SU-DHL-6 (cell line): ENCODE results near the gene TANGO6.

Source experiments
- EZH2phosphoT487 ChIP-seq: fragments of 200-600 bp; sonication (generic), shearing (Covaris generic); conservative IDR thresholded peaks from 2 replicates; pipeline ENCODE4 v1.6.1; 2018; ENCODE audit warnings: mild to moderate bottlenecking, antibody characterized with exemption, low read length, moderate library complexity, mixed read lengths
- TF ChIP-seq, protein P1 (sequence below): fragments of 200-600 bp; sonication (generic); IDR thresholded peaks from one replicate; pipeline ENCODE4 v1.5.1; 2017; ENCODE audit warnings: antibody characterized with exemption, mild to moderate bottlenecking, low read length, moderate library complexity; ENCODE audit not compliant: insufficient read depth, poor library complexity, severe bottlenecking

DNA sequence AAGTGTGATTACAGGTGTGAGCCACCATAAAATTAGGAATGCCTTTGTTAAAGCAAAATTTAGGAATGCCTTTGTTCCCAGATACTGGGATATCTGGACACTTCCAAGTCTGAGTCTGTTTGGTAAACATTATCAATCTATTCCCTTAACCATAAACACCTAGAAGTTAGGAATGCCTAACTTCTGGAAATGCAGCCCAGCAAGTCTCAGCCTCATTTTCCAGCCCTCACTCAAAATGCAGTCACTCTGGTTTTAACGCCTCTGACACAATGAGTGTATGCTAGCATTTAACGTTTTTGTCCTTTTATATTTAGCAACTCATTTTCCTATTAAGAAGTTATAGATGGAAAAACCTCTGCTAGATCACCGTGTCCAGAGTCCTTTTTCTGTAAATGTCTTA, 227.7 kb downstream of the TANGO6 start:
- TF ChIP-seq, protein P1, sequence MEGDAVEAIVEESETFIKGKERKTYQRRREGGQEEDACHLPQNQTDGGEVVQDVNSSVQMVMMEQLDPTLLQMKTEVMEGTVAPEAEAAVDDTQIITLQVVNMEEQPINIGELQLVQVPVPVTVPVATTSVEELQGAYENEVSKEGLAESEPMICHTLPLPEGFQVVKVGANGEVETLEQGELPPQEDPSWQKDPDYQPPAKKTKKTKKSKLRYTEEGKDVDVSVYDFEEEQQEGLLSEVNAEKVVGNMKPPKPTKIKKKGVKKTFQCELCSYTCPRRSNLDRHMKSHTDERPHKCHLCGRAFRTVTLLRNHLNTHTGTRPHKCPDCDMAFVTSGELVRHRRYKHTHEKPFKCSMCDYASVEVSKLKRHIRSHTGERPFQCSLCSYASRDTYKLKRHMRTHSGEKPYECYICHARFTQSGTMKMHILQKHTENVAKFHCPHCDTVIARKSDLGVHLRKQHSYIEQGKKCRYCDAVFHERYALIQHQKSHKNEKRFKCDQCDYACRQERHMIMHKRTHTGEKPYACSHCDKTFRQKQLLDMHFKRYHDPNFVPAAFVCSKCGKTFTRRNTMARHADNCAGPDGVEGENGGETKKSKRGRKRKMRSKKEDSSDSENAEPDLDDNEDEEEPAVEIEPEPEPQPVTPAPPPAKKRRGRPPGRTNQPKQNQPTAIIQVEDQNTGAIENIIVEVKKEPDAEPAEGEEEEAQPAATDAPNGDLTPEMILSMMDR = no peak
- TF ChIP-seq EZH2phosphoT487 = no peak
